Subcutaneous adipose tissue (tissue), 4 donors: ENCODE data around the gene STEAP4. TPM values are rescaled to one million over a fixed set of nuclear protein-coding genes. Genes with fewer than 3 reads are reported as not detected.

Experiments used
- total RNA-seq, 4 donors: library from RNA; depleted of rRNA; stranded (reverse); fragments of >200 nt; gene quantifications; one replicate each; pipeline ENCODE4 v1.1.0, GENCODE V29; 2016
- TF ChIP-seq, protein P1 (sequence below): fragments of 450-650 bp; IDR thresholded peaks from one replicate; pipeline ENCODE4 v1.5.1; 2016; ENCODE audit warnings: low read depth, mild to moderate bottlenecking, control low read depth, antibody characterized with exemption, moderate library complexity

Gene STEAP4
- total RNA-seq, 4 donors from 2014 or later, result 39.8 to 144 (median 89.0) TPM

DNA sequence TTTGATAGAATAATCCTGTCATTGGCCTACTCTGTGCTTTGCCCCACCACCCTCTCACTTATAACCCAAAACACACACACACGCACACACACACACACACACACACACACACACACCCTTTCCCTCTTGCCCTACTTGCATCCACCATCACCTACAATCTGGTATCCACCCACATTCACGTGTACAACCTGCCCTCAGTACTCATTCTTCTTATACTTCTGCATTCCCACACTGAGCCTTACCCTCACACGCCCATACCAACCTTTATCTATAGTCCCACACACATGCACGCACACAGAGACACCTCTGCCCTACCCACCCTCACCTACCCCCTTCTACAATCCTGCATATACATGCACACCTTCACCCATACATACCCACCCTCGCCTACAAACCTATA is 76.0 kb downstream of the STEAP4 start:
- TF ChIP-seq, protein P1, sequence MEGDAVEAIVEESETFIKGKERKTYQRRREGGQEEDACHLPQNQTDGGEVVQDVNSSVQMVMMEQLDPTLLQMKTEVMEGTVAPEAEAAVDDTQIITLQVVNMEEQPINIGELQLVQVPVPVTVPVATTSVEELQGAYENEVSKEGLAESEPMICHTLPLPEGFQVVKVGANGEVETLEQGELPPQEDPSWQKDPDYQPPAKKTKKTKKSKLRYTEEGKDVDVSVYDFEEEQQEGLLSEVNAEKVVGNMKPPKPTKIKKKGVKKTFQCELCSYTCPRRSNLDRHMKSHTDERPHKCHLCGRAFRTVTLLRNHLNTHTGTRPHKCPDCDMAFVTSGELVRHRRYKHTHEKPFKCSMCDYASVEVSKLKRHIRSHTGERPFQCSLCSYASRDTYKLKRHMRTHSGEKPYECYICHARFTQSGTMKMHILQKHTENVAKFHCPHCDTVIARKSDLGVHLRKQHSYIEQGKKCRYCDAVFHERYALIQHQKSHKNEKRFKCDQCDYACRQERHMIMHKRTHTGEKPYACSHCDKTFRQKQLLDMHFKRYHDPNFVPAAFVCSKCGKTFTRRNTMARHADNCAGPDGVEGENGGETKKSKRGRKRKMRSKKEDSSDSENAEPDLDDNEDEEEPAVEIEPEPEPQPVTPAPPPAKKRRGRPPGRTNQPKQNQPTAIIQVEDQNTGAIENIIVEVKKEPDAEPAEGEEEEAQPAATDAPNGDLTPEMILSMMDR, result no peak

DNA sequence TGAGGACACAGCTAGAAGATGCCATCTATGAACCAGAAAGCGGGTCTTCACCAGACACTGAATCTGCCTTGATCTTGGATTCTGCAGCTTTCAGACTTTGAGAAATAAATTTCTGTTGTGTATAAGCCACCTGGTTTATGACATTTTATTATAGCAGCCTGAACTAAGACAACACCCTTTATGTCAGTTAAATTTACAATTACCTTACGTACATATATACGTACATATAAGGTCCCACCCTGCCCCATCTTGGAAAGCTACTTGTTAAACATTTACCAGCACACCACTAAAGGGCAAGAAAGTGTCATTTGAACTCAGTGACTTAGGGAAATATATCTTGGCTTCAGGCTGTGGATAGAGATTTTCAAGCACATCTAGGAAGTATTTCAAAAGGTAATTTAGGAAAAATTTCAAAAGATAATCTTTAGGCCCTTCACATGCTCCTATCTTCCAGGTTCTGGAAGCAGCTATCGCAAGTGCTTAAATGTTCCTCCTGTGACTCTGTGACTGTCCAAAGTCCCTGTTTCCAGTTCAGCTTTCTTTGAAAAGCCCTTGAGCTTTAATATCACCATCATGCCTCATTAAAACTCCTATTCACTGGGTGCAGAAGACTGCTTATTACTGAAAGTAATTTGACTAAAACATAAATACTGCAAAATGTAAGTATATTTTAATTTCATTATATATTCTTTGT is 77.2 kb downstream of the STEAP4 start:
- TF ChIP-seq, protein P1, result no peak

DNA sequence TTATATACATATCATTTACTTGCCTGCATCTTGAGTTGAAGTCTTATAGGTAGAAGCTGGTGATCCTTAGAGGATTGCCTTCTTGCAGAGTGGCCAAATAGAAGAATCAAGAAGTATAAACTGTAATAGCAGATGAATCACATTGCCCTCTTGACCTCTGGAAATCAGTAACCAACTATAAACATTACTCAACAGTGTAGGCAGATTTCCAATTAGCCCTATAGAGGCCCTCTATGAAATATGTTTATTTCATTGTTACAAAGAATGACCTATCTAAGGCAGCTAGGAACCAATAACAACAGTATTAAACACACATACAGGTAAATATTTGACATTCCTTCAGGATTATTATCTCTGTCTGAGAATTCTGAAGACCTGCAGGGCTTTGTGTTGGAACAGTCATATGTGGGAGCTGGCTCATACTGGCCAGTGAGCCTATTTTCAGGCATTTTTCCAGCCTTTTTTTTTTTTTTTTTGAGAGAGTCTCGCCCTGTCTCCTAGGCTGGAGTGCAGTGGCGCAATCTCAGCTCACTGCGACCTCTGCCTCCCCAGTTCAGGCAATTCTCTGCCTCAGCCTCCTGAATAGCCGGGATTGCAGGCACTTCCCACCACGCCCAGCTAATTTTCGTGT is 79.7 kb downstream of the STEAP4 start:
- TF ChIP-seq, protein P1, result no peak

DNA sequence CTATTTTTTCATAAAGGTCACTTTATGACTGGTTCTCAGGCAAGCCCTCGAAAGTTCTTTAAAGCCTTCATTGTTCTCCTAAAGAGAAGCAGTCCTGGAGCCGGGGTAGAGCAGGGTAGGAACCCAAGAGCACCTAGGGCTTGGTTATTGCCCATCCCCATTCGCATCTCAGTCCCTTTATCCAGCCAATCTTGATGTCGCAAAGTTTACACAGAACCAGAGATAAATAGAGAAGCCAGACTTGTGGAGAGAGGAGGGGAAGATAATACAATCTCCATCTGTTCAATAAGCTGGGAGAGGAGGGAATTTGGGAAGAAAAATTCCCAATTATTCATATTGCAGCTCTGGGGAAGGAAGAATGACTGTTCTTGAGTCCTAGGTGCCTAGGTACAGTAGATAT is 80.5 kb downstream of the STEAP4 start:
- TF ChIP-seq, protein P1, result no peak

DNA sequence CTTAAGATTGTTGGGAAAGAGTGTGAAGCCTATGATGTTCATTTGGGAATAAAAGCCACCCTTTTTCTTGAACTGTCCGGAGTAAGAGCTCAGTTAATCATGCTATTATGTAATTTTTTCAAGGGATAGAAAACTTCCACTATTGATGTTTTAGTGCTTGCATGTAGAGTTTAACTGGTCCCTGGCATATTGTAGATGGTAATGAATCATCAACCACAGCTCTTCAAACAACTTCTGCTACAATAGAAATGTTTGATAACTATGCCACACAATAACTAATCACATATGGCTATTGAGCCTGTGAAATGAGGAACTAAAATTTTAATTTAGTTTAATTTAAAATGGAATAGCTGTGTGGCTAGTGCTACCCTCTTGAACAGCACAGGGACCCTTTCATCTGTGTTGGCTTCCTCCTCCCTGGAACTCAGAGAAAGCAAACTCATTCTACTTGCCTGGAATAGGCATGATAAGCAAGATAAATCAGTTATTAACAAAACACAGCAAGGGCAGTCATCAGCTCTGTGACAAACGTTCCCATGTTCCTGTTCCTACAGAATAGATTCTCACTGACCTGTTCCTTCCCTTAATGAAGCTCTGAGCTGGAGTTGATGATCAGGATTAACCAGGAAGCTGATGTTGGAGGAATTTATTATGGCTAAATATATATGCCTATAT is 82.0 kb downstream of the STEAP4 start:
- TF ChIP-seq, protein P1, result no peak

DNA sequence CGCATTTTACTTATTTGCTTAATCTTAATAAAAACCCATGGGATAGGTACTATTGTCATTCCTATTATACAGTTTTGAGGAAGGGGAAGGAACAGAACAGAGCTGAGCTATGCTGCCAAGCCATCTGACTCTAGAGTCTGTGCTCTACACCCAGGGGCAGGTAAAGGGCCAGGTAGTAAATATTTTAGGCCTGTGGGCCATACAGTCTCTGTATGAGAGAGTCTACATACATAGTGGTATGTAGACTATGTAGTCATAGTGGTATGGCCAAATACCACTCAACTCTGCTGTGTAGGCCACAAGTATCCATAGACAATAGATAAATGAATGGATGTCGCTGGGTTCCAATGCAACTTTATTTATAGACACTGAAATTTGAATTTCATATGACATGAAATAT is 83.4 kb downstream of the STEAP4 start:
- TF ChIP-seq, protein P1, result no peak

Other genes with a start within 250 kb of the STEAP4 start
- 100 to 1,000 TPM in 2 of 4 donors, 10 to 100 TPM in 2; 59.7 to 125 (median 101) TPM for gene SRI, start 86.9 kb downstream of the STEAP4 start, total RNA-seq